Uterus (tissue), 2 donors: ENCODE results near the gene HDDC3.
"Not testable (repeated sequence)": the region's sequence is repeated elsewhere in the genome, so short reads cannot be mapped to it uniquely, and the experiment has no call there.

Experiments used
- POLR2A ChIP-seq, 2 donors: fragments of 450-650 bp; IDR thresholded peaks; one replicate each; pipeline ENCODE4 v1.6.1; 2016; ENCODE audit warnings: antibody characterized with exemption in 2 of 2, mild to moderate bottlenecking in 1 of 2, moderate library complexity in 1 of 2
- TF ChIP-seq, protein P1 (sequence below), 4 experiments: fragments of 200-600 bp in 2 of 4; fragments of 450-650 bp in 2 of 4; sonication (generic) in 2 of 4; IDR thresholded peaks; one replicate each; pipeline ENCODE4 v1.5.1; 2016 to 2019; ENCODE audit warnings: antibody characterized with exemption in 4 of 4, mild to moderate bottlenecking in 2 of 4, moderate library complexity in 1 of 4

GRCh38 chr15:90926766-90927165, 5.6 kb downstream of the HDDC3 start:
- TF ChIP-seq, protein P1, sequence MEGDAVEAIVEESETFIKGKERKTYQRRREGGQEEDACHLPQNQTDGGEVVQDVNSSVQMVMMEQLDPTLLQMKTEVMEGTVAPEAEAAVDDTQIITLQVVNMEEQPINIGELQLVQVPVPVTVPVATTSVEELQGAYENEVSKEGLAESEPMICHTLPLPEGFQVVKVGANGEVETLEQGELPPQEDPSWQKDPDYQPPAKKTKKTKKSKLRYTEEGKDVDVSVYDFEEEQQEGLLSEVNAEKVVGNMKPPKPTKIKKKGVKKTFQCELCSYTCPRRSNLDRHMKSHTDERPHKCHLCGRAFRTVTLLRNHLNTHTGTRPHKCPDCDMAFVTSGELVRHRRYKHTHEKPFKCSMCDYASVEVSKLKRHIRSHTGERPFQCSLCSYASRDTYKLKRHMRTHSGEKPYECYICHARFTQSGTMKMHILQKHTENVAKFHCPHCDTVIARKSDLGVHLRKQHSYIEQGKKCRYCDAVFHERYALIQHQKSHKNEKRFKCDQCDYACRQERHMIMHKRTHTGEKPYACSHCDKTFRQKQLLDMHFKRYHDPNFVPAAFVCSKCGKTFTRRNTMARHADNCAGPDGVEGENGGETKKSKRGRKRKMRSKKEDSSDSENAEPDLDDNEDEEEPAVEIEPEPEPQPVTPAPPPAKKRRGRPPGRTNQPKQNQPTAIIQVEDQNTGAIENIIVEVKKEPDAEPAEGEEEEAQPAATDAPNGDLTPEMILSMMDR (IDR thresholded peaks at IDR 0.05), result not testable (repeated sequence)
- TF ChIP-seq POLR2A (IDR thresholded peaks at IDR 0.05), result not testable (repeated sequence)
